ENCODE results near the gene HOXD10.

The HOXD10 gene

DNA sequence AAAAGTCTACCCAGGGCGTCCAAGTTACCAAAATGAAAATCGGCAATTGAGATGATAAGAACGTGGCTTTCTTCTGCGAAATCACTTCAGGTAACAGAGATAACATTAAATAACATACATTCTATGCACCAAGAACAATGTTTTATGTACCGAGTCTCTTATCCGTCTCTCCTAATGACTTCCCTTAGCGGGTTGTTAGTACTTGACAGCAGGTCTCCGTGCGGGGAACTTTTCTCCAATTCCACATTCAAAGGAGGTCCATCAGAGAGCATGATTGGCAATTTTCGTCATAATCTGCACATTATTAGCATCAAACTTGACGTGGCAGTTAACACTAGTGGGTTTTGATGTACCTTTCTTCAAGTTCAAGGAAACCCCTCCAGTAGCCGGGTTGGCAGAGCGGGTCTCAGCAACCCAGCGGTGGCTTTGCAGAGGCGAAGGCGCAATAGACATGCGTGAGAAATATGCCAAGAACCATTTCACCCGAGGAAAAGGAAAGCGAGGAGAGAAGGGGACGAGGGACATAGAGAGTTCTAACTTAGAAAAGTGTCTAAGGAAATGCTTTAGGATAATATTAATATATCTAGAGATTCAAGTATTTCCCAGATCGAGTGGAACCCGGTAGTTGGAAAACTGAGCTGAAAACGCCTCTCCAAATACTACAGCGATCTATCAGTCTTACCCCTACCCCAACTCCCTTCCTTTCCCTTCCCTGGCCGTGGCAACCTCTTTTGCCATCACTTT, 37.9 kb upstream of the HOXD10 start:
- in situ Hi-C loops (cut with HindIII; ENCODE audit: low pct_unique_long_range_greater_than_20kb, low sequenced_read_pairs), result no loop called here
- TF ChIP-seq JUND (IDR thresholded peaks at IDR 0.05; ENCODE audit: low read depth), result no peak
- DNase-seq (ENCODE audit: low read depth in 1 of 2, low spot score in 1 of 2), result no peak

DNA sequence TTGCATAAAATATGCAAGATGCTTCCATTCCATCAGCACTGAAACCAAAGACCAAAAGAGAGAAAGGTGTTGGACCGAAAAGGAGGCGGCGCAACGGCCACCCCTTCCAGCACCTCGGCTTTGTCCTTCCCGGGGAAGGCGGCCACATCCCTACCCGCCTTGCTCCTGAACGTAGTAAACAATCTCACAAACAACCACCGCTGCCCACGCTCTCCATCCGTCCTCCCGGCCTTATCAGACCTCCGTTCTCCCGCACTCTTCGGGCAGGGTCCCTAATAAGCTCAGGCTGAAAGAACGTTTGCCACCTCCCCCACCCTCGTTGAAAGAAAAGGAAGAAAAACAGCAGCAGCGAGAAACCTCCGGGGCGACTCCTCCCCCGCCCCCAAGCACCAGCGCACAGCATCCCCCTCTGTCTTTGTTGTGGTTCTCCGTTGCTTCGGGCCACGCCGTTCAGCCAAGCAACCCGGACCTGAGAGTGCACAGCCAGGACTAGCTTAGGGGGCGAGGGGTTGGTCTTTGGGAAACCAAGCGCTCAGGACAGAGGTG, 37.2 kb upstream of the HOXD10 start:
- DNase-seq (ENCODE audit: low read depth in 1 of 2, low spot score in 1 of 2), result no peak
- TF ChIP-seq JUND (IDR thresholded peaks at IDR 0.05; ENCODE audit: low read depth), result no peak
- in situ Hi-C loops (cut with HindIII; ENCODE audit: low pct_unique_long_range_greater_than_20kb, low sequenced_read_pairs), result no loop called here

DNA sequence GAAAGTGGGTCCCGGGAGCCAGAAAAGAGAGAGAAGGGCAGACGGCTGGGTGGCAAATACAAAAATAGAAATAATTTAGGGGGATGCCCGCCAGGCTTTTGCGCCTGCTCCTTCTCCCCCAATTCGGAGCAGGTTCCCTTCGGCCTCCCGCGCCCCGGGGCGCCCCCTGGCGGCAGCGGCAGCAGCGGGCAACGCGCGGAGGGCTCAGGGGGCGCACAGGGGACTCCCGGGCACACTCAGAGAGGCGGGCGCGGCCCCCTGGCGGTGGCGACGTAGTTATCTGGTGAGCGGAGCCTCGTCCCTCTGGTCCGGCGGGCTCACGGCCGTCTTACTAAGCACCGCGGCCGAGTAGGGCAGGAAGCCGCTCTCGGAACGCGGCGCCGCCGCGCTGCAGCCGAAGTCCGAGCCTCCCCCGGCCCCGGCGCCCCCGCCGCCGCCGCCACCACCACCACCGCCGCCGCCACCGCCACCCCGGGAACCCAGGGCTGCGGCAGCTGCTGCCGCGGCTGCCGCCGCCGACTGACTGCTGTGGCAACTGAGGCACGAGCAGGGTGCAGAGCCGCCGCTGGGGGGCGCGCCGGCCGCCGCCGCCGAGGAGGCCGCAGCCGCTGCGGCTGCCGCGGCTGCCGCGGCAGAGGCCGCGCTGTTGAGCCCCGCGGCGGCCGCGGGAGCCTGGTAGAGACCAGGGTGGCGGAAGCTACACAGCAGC, 36.6 kb upstream of the HOXD10 start:
- in situ Hi-C loops (cut with HindIII; ENCODE audit: low pct_unique_long_range_greater_than_20kb, low sequenced_read_pairs), result no loop called here
- DNase-seq (ENCODE audit: low read depth in 1 of 2, low spot score in 1 of 2), result no peak
- TF ChIP-seq JUND (IDR thresholded peaks at IDR 0.05; ENCODE audit: low read depth), result no peak

GRCh38 chr2:176080540-176081375, 35.8 kb upstream of the HOXD10 start:
- no peak for TF ChIP-seq JUND (IDR thresholded peaks at IDR 0.05; ENCODE audit: low read depth)
- no peak for DNase-seq (ENCODE audit: low read depth in 1 of 2, low spot score in 1 of 2)
- in situ Hi-C loops (cut with HindIII; ENCODE audit: low pct_unique_long_range_greater_than_20kb, low sequenced_read_pairs), result no loop called here

GRCh38 chr2:176081376-176081836, 35.2 kb upstream of the HOXD10 start:
- in situ Hi-C loops (cut with HindIII; ENCODE audit: low pct_unique_long_range_greater_than_20kb, low sequenced_read_pairs), result no loop called here
- no peak for TF ChIP-seq JUND (IDR thresholded peaks at IDR 0.05; ENCODE audit: low read depth)
- DNase-seq (ENCODE audit: low read depth in 1 of 2, low spot score in 1 of 2), result no peak

DNA sequence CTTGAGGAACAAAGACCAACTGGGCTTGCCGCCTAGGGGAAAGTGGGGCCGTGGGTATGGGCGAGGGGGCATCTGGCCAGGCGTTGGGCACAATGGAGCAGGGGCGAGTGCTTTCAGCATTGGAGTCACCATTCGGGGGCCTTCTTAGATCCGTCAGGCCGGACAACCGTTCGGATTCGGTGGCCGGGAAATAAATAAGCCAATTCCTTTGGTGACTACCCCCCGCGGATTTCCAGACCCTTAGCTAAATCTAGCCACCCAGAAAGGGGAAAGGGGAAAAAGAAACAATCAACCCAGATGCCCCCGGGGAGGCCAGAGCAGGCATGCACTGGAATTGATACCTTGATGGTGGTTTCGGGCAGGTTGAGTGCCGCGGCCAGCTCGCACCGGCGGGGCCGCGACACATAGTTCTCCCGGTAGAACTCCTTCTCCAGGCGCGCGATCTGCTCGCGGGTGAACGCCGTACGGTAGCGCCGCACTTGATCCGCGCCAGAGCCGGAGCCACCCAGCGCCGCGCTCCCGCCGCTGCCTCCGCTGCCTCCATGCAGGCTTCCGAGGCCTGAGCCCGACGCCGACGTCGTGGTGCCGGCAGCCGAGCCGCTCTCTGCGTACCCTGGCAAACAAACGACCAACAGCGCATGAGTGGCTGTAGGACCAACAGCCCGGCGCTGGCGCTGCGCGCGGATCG, 34.6 kb upstream of the HOXD10 start:
- DNase-seq (ENCODE audit: low read depth in 1 of 2, low spot score in 1 of 2), result no peak
- in situ Hi-C loops (cut with HindIII; ENCODE audit: low pct_unique_long_range_greater_than_20kb, low sequenced_read_pairs), result no loop called here
- no peak for TF ChIP-seq JUND (IDR thresholded peaks at IDR 0.05; ENCODE audit: low read depth)

GRCh38 chr2:176082525-176082823, 34.1 kb upstream of the HOXD10 start:
- no peak for DNase-seq (ENCODE audit: low read depth in 1 of 2, low spot score in 1 of 2)
- TF ChIP-seq JUND (IDR thresholded peaks at IDR 0.05; ENCODE audit: low read depth), result no peak
- in situ Hi-C loops (cut with HindIII; ENCODE audit: low pct_unique_long_range_greater_than_20kb, low sequenced_read_pairs), result no loop called here

DNA sequence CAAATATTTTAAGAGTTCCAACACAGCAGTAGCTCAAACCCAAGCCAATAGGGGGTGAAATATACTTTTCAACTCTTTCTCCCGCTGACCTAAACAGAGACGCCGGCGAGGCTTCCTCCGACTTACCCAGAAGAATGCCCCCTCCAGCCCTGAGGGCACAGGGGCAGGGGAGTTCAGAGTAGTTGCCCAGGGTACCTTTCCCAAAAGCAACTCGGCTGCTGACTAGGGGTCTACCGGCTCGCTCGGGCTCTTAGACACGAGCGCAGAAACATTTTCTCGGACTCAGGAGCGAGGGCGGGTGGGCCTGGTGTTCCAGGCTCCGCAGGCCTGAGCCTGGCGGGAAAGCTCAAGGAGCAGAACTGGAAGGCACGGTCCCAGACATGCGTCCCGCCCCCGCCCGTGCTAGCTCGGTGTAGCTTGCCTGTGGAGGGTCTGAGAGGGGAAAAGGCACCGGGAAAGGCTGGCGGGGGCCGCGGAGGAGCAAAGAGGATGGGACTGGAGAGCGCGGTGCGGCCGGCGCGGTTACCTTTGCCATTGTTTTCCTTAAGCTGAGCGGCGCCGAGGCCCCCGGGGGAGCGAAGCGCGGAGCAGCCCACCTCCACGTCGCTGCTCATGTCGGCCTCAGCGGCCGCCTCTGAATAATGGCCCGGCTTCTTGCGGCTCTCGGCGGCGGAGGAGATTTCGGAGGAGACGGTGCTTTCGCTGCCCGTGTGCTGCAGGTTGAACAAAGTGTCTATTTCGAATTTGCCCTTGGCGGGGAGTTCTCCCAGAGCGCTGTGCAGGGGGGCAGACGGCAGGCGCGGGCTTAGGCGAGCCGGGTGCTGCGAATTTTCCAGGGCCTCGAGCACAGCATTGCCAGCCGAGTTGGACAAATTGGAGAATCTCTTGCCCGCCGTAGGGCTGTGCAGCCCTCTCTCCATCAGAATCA, 33.5 kb upstream of the HOXD10 start:
- no peak for TF ChIP-seq JUND (IDR thresholded peaks at IDR 0.05; ENCODE audit: low read depth)
- in situ Hi-C loops (cut with HindIII; ENCODE audit: low pct_unique_long_range_greater_than_20kb, low sequenced_read_pairs), result no loop called here
- DNase-seq (ENCODE audit: low read depth in 1 of 2, low spot score in 1 of 2), result no peak

DNA sequence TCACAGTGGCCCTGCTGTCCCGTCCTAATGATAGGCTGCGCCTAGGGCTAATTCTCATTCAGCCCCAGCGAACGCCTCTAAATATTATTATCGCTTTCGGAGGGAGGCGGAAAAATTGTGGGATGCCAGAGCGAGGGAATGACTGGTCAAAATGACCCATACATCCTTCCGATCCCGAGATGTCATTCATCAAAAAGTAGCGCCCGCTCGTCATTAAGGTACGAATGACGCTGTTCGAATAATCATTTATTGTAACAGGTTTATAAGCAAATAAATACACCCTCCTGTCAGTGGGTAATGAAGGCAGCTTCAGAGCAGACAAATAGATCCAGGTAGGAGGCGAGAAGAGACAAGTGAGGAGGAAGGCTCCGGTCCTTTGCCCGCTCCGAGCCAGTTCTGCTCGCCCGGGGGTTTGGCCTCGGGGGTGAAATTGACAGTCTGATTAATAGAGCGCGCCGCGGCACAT, 32.7 kb upstream of the HOXD10 start, which contains the start of gene EVX2:
EVX2 (minus strand) TSS at position 167 of the 466 bp plus-strand sequence. CDS start 186 bp downstream, outside the sequence.
- DNase-seq (ENCODE audit: low read depth in 1 of 2, low spot score in 1 of 2), result no peak
- no peak for TF ChIP-seq JUND (IDR thresholded peaks at IDR 0.05; ENCODE audit: low read depth)
- in situ Hi-C loops (cut with HindIII; ENCODE audit: low pct_unique_long_range_greater_than_20kb, low sequenced_read_pairs), result no loop called here

- in situ Hi-C loops (cut with HindIII; ENCODE audit: low pct_unique_long_range_greater_than_20kb, low sequenced_read_pairs), result no loop called here
- no peak for DNase-seq (ENCODE audit: low read depth in 1 of 2, low spot score in 1 of 2)
- TF ChIP-seq JUND (IDR thresholded peaks at IDR 0.05; ENCODE audit: low read depth), result no peak
These were observed 31.9 kb upstream of the HOXD10 start for GRCh38 chr2:176084611-176085119.

Data from T47D (cell line).